DND-41 (cell line): ENCODE measurements around the gene MRPL58.

Experiments
- CTCF ChIP-seq: IDR thresholded peaks from 2 replicates; pipeline ENCODE4 v1.5.1; 2012; ENCODE audit warnings: borderline replicate concordance, low read length, moderate library complexity, mild to moderate bottlenecking; ENCODE audit not compliant: poor library complexity, severe bottlenecking; ENCODE audit errors: extremely low read depth
- EZH2 ChIP-seq: IDR thresholded peaks from 3 replicates; pipeline ENCODE4 v1.6.1; 2012; ENCODE audit warnings: borderline replicate concordance, low read depth, mild to moderate bottlenecking, moderate library complexity, low read length, inconsistent platforms; ENCODE audit not compliant: severe bottlenecking

- no peak for TF ChIP-seq CTCF
- TF ChIP-seq EZH2 = no peak
Observed at GRCh38 chr17:74964988-74965622, 47.4 kb upstream of the MRPL58 start.
